Measurements from ENCODE around the gene KIRREL1.

KIRREL1 gene

DNA sequence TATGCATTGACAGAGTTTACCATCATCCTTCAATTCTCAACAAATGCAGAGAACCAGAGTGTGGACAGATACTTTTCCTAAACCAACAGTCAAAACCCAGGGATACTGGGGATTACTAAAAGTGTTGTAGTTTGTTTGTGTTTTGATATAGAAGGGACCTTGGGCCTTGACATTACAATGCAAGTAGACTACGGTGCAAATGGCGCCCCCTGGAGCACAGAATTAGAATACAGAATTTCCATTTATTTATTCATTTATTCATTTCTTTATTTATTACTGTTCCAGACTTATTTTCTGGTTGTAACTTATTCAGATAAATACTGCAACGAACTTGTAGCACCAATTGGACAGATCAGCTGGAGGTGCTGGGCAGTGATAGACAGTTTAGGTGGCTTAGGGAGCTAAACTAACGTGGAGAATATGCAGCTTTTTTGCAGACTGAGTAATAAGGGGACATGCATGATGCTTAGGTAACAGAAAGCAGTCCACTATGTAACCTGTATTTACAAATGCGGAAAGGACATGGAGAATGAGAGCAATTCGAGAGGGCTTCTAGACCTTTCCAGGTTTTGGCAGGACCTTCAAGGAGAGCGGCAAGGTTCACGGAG lies 42.6 kb downstream of the KIRREL1 start:
- DNase-seq (ENCODE audit: low read depth in 2 of 2): no peak

DNA sequence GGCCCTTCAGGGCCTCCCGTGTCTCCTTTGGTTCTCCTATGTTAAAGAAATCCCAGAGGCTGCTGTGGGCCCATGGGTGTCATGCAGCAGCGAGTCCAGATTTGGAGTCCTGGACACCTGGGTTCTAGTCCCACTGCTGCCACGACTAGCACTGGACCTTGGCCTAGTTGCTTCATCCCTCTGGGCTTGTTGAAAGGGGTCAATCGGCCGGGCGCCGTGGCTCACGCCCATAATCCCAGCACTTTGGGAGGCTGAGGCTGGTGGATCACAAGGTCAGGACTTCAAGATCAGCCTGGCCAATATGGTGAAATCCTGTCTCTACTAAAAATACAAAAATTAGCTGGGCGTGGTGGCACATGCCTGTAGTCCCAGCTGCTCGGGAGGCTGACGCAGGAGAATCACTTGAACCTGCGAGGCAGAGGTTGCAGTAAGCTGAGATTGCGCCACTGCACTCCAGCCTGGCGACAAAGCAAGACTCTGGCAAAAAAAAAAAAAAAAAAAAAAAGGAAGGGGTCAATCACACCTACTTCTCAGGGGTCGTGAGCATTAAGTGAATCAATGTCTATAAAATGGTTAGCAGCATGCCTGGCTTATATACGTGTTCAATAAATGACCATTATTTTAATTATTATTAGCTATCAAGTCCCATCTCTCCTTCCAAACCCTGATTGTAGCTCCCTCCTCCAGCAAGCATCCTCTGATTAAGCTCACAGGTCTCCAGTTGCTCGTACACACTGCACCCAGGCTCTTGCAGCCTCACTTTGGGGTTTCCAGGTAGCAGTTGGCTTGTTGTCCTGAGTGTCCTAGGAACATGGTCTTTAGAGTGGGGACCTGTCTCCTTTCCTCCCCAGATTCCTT lies 43.8 kb downstream of the KIRREL1 start:
- no peak for DNase-seq (ENCODE audit: low read depth in 2 of 2)

DNA sequence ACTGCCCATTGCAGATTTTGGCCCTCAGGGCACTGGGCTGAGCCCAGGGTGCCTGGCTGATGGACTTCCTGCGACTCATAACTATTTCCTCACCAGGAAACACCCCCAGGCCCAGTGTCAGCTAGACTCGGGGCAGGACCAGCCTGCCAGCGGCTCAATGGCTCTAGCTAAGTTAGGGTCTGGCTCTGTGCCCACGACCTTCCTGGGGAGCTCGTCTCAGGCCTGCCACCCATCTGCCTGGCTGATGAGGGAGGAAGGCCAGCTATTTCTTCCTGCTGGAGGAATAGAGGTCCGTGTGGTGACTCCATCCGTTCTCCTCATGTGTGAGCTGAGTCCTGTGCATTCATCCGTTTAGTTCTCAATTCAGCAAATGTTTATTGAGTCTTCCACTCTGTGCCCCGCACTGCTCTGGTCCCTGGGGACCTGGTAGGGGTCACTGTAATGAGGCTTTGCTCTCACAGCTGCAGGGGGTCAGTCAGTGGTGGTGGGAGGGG lies 44.5 kb downstream of the KIRREL1 start:
- no peak for DNase-seq (ENCODE audit: low read depth in 2 of 2)

DNA sequence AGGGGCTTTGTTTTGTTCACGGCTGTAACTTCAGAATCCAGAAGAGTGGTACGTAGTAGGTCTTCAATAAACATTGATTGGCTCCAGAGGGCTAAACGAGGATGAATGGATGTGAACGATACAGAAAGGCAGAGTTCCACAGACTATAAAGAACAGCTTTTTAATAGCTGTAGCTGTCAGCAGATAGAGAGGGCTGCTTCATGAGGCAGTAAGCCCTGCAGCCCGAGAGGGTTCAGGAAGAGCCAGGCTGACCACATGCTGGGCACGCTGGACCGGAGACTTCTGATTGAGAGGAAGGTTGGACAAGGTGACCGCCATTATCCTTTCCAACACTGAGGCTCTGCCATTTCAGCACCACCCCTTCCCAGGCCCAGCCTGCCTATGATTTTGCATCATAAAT lies 45.3 kb downstream of the KIRREL1 start:
- DNase-seq (ENCODE audit: low read depth in 2 of 2): no peak

DNA sequence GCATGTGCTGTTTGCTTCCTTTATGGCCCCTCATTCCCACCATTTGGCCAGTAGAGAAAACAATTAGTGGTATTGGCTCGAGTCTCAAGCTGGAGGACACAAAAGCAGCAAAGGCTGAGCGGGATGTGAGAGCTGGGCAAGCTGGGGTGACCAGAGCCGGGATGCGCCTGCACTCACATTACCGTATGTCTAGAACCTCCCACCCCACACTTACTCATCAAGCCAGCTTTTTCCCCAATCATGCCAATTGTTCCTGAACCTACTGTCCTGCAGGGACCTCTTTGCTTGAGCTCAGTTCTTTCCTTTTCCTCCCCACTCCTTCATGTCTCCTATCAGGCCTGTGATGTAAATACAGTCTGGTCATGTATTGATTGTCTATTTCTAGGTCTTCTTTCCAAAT lies 45.9 kb downstream of the KIRREL1 start:
- DNase-seq (ENCODE audit: low read depth in 2 of 2): no peak

DNA sequence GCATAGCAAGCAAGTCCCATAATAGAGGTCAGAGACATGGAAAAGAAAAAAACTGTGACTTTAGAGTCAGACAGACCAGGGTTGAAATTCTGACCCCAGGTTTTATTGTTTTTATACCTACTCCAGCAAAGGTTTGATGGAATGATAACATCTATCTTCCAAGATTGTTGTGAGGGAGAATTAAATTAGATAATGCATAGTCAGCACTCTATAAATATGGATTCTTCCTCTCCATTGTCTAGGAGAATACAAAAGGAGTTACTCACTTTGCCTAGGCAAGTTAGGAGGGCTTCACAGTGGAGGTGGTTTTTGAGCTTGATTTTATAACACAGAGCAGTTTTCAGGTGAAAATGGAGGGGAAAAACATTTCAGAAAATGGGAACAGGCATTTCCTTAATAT lies 46.9 kb downstream of the KIRREL1 start:
- no peak for DNase-seq (ENCODE audit: low read depth in 2 of 2)

DNA sequence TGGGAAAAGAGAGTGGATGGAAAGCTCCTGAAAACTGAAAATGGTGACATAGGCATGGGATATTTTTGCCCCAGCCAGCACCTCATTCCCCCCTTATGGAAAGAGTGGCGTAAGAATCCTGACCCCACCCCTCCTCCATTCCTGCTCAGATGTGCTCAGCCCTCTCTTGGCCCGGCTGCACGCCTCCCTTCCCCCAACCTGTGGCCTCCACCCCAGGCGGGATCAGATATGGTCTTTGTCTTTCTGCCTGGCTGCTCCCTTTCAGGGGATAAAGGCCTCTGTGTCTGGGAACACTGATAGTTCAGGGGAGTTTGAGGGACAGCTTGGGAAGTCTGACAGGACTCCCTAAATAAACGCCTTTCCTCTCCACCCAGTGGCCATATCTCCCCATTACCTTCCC lies 49.8 kb downstream of the KIRREL1 start:
- no peak for DNase-seq (ENCODE audit: low read depth in 2 of 2)

DNA sequence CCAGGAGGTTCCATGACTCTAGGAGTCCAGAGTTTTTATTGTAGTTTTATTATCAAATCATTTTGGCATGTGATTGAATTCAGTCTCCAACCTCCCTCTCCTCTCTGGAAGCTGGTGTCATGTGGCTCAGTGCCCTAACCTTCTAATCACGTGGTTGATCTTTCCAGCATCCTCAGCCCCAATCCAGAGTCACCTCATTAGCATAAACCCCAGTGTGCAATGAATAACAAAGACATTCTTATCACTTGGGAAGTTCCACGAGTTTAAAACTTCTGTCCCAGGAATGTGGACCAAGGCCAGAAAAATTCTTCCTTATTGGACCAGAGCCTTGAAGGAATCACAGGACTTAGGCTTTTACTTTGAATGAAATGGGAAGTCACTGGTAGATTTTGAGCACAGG lies 52.2 kb downstream of the KIRREL1 start:
- DNase-seq (ENCODE audit: low read depth in 2 of 2): no peak

DNA sequence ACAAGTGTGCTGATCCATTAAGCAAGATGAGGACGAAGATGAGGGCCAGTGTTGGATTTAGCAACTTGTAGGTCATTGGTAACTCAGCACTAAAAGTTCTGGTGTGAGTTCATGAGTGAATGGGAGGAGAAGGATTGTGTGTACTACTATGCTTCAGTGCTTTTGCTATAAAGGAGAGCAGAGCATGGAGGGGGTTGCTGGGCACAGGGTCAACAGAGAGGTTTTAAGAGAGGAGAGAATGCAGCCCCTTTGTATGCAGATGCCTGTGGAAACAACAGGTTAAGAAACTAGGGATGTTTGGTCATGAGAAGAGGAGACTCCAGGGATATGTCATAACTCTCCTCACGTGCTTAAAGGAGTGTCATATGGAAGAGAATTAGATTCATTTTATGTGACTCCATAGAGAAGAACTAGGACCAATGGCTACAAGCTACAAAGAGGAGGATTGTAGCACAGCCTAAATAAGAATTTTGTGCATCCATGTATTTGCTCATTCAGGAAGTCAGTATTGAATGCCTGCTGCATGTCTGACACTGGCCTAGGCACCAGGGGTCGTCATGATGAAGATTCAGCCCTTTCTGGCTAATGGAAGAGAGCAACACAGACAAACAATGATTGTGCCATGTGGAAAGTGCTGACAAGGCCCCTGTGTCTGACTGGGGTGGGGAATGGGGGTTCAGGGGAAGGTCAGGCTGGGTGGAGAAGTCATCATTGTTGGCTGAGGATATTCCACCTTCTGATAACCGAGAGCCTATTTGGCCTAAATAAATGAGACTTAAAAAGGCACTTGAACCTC lies 53.5 kb downstream of the KIRREL1 start:
- no peak for DNase-seq (ENCODE audit: low read depth in 2 of 2)

DNA sequence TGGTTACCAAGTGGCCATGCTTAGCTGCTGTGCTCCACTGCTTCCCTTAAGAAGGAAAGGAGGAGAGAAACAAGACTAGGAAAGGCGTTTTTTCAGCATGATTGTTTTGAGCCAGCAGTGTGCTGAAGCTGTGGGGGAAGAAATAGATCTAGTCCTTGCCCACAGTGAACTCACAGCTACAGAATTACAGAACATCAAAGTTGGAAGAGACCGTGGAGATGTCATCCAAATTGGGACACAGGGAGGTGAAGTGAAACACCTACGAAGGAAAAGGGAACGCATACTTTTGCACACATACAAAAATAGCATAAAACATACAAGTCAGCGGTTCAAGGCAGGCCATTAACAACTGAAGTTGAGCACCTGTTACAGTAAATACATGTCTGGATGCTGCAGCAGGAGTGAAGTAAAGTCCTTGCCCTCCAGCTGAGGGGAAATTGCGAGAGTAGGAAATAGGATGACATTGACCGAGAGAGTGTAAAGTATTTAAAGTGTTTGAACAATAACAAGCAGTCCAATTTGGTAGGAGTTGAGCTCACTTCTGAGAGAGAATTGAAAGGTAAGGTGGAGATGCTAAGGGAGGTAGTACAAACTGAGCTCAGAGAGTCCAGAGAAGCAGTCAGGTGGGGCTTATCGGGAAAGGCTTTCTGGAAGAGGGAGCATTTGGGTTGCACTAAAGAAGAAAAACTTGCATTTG lies 55.1 kb downstream of the KIRREL1 start:
- no peak for DNase-seq (ENCODE audit: low read depth in 2 of 2)

DNA sequence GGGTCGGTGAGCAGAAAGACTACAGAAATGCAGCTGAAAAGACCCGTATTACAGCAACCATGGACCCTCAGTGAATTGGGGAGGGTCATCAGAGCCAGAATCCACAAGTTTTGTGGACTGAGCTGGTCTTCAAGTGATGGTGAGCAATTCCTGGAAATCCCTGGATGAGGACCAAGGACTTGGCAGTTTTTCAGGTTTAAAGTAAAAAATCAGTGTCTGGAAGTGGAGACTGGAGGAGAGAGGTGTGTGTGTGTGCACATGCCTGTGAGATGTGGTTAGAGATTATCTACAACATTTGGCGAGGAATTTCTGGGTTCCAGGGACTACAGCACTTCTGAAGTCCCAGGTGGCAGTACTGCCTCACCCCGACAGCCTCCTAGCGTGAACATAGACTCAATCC lies 56.4 kb downstream of the KIRREL1 start:
- no peak for DNase-seq (ENCODE audit: low read depth in 2 of 2)

DNA sequence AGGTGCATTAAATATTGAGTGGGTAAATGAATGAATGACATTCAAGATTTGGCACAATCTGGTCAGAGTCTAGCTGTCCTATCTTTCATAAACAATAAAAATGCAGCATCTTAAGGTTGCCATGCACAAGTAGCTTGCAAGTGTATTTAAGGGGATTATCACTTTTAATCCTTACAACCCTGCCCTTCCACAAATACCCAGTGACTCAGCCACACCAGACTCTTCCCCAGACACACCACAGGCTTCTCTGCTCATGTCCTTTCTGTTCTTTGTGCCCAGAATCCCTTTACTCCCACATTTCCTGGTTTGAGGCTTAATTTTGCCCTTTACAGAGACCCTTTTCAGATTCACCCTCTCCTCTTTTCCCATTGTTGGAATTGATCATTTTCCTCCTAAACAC lies 59.8 kb downstream of the KIRREL1 start:
- DNase-seq (ENCODE audit: low read depth in 2 of 2): no peak

DNA sequence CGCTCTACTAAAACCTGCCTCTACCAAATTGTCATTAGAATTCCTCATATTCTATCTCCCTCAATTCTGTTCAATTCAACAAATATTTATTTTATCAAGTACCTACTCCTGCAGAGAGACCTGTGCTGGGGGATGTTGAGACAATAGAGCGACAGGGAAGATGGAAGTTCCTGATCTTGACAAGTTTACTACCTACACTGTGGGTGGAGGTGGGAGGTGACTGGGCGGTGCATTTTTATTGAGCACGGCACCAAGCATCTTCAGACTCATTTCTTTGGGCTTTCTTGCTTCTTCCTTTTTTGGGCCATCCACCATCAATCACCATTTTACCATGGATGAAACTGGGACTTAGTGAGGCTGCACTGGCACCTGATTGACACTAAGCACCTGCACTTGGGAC lies 61.3 kb downstream of the KIRREL1 start:
- DNase-seq (ENCODE audit: low read depth in 2 of 2): no peak

DNA sequence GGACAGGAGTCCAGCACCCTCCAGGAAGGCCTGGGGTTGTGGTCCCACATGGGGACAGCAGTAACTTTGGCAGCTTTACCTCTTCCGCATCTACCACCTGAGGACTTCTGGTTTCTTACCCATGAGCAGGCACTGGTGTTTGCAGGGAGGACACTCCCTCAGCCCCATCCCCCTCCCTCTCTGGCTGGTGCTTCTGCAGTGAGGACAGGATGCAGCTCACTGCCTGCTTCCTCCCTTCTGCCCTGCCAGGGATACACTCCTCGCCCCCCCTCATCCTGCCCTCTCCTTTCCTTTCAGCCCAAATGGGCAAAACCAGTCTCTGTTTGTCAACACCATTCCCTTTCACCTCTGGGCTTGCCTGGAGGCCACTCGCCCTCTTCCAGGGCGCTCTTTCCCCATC lies 62.4 kb downstream of the KIRREL1 start:
- no peak for DNase-seq (ENCODE audit: low read depth in 2 of 2)

DNA sequence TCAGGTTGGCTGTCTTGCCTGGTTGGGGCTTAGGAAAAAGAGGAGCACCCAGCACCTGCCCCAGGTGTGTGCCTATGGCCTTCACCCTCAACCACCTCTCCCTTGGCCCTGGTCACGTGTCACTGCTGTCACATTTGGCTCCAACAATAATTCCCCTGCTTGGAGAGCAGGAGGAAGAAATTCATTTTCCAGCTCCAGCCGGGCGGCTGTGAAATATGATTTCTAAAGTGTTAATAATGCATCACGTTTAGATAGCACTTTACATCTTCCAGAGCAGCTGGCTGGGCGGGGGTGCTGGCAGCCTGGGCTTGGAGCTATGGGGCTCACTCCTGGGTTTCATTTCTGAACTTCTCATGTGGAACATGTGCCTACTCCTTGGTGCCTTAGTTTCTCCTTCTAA lies 63.1 kb downstream of the KIRREL1 start:
- DNase-seq (ENCODE audit: low read depth in 2 of 2): no peak

DNA sequence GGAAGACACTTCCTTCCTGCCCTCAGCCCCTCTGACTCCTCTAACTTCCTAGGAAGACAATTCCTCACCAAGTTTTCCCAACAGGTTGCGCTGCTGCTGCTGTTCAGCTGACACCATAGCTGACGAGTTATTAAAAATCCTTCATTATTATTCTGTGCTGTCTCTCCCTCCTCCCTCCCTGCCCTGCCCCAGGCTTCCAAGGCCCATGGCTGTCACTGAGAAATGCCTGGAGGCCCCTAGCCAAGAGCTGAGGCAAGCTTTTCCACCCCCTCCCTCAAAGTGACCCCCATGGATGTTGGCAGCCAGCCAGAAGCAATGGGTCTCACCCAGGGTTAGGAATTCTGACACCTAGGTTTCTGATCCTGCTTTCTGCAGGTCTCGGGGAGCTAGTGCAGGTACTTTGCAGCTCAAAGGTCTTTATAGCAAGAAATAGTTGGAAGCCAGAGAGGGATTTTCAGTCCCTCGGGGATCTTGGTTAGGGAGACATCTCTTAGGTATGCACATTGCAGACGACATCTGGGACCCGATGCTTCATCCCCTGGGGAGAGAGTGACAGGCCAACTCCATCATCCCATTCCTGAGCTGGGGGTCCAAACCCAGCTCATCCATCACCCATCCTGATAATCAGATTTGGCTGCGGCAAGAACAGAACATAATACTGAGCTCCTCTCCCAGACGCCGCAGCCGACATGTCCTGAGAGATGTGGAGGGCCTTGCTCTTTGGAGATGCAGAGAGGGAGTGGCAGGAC lies 65.0 kb downstream of the KIRREL1 start:
- DNase-seq (ENCODE audit: low read depth in 2 of 2): no peak

DNA sequence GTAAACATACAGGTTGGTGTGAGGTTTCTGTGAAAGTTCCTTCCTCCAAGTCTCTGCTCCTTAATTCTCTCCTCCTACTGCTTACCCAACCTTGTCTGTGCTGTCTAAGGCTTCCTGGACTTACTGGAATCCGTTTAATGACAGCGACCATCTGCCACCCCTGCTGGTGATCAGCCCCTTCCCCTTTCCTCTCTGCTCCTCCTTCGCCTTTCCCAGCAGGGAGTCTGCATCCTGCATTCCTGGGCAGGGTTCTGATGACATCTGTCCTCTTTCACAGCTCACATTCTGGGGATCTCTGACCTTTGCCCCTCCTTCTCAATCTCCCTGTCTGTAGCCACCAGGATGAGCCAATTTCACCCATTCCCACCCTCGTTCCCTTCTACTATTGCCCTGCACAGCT lies 66.5 kb downstream of the KIRREL1 start:
- DNase-seq (ENCODE audit: low read depth in 2 of 2): no peak

DNA sequence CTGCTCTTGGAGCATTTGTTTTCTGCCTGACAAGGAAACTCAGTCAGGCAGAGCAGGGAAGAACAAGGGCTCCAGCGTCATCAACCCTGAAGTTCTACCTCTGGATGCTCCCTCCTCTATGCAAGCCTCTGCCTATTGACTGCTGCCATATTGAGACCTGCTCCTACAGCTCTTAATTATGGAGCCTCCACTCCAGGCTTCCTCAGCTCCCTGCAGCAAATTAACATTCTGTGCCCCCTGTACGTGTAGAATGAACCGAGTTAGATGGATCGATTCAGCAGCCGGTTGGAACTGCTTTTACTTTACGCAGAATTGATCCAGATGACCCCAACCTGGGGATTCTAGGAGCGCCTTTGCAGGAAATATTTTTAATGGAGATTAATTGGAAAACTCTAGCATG lies 68.7 kb downstream of the KIRREL1 start:
- no peak for DNase-seq (ENCODE audit: low read depth in 2 of 2)

DNA sequence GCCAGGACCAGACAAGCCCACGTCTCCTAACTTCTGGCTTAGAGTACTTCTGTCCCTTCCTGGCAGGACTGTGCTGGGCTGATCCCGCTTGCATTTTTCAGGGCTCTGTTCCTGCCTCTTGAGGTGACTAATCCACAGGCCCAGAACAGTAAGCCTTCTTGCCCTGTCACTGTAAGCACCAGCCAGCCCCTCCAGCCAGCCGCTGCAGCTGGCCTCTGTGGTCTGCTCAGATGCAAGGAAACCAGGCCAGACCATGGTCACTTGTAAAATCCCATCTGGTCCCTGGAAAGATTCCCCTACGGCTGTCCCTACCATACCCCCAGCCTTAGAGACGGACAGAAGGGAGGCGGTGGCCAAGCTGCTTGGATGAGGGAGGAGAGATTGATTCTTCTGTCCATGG lies 74.2 kb downstream of the KIRREL1 start:
- DNase-seq (ENCODE audit: low read depth in 2 of 2): no peak

DNA sequence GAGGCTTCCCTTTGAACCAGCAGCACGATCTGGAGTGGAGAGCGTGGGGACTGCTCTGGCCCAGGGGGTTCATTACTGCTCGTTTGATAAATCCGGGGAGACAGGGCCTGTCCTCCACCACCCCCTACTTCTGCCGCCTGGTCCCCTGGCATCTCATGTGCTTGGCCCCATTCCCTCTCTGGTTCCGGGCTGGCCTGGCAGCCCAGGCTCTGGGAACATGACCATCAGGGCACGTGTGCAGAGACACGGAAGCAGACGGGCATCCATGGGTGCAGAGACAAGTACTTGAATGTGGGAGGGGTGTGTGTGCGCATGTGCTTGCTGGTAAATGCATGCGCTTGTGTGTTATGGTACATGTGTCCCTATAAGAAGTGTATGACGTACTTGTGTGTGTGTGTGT lies 75.5 kb downstream of the KIRREL1 start:
- DNase-seq (ENCODE audit: low read depth in 2 of 2): no peak

DNA sequence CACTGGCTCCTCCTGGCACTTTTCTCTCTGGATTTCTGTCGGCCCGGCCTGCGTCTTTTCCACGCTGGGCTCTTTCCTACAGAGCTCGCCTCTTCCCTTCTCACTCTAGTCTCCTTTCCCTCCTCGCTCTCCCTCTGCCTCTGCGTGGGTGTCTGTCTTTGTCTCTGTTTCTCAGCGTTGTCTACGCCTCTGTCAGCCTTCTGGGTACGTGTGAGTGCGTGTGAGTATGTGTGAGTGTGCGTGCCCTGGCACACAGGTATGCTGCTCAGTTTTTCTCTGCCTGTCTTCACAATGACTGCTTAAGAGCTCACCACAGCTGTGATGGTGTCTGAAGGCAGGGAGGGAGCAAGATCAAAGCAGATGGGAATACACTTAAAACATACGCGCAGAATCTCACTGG lies 77.7 kb downstream of the KIRREL1 start:
- no peak for DNase-seq (ENCODE audit: low read depth in 2 of 2)
